Measurements from ENCODE around the gene MREG.

Gene MREG

DNA sequence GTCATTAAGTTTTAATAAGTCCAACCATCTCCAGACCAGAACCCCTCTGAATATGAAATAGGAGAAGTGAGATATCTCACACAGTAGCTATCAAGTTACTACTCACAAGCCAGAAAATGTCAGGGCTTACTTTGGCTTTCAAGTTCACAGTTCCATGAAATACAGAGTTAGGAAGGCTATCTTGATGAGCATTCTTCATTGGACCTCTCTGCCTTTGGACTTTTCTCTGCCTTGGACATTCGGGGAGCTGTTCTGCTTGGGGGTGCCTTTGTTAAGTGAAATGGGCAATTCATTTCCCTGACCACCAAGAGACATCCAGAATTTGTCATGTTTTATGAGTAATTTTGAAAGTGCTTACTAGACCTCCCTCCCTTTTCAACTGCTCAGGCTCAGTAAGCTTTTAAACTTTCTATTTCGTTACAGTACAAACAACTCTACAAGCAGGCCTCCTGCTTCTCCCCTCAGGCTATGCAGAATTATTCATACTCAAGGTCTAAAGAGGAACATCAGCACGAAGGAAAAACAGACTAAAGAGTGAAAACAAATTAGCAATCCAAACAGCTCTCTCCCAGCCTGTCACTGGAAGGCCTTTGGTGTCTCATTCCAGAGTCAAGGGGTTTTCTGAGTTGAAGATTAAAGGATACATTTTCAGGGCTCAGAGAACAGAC is 95.3 kb downstream of the MREG start:
- Histone ChIP-seq H3K4me1 (ENCODE audit: control insufficient read depth, insufficient read depth, low read length) (peaks cover 33% of the 10 kb centered on the region), H3K9me3 (ENCODE audit: control insufficient read depth, insufficient read depth, low read depth, low read length) (no peaks in the 10 kb centered on the region), H3K36me3 (ENCODE audit: control insufficient read depth, insufficient read depth, low read length) (no peaks in the 10 kb centered on the region), H3K9ac (ENCODE audit: low read length) (no peak overlapping the region), H3K27ac (ENCODE audit: low read depth, low read length) (peak overlapping the region; percentile 63; the same call in 1 of the 2 replicates), H3K27me3 (ENCODE audit: control insufficient read depth, insufficient read depth, low read length) (no peaks in the 10 kb centered on the region), H3K4me3 (ENCODE audit: low read depth, low read length) (no peak overlapping the region)

DNA sequence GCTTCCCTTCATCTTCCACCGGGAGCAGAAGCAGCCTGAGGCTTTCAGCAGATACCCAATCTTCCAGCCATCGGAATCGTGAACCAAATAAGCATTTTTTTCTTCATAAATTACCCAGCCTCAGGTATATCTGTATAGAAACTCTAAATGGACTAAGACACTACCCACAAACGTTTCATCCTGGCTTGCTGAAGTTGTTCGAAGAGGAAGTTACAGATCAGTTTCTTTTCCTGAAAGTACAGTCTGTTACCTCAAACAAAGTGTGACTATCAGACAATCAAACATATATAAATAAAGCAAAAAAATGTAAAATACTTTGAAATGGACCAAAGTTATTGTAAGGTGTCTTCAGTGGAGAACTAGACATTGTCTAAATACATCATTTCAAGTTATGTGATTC is 97.9 kb downstream of the MREG start:
- H3K27me3 ChIP-seq (ENCODE audit: control insufficient read depth, insufficient read depth, low read length) = no peaks in the 10 kb centered on the region
- H3K36me3 ChIP-seq (ENCODE audit: control insufficient read depth, insufficient read depth, low read length) = no peaks in the 10 kb centered on the region
- H3K4me1 ChIP-seq (ENCODE audit: control insufficient read depth, insufficient read depth, low read length) = peaks cover 25% of the 10 kb centered on the region
- no peak overlapping the region for H3K4me3 ChIP-seq (ENCODE audit: low read depth, low read length)
- peaks cover 3% of the 10 kb centered on the region; the same call in 1 of the 2 replicates for H3K9me3 ChIP-seq (ENCODE audit: control insufficient read depth, insufficient read depth, low read depth, low read length)
- no peak overlapping the region for H3K9ac ChIP-seq (ENCODE audit: low read length)
- no peak overlapping the region for H3K27ac ChIP-seq (ENCODE audit: low read depth, low read length)

DNA sequence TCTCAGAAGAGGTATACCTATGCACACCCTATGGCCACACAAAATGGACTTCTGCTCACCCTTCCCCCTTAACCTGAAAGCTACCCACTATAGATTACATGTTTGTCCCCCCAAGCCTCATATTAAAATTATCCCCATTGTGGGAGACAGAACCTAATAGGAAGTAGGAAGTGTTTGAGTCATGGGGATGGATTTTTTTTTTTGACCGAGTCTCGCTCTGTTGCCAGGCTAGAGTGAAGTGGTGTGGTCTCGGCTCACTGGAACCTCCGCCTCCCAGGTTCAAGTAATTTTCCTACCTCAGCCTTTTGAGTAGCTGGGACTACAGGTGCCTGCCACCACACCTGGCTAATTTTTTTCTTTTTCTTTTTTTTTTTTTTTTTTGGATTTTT is 98.6 kb downstream of the MREG start:
- no peak overlapping the region for H3K9ac ChIP-seq (ENCODE audit: low read length)
- H3K36me3 ChIP-seq (ENCODE audit: control insufficient read depth, insufficient read depth, low read length) = no peaks in the 10 kb centered on the region
- H3K9me3 ChIP-seq (ENCODE audit: control insufficient read depth, insufficient read depth, low read depth, low read length) = peaks cover 6% of the 10 kb centered on the region; the same call in 1 of the 2 replicates
- no peak overlapping the region for H3K4me3 ChIP-seq (ENCODE audit: low read depth, low read length)
- peaks cover 19% of the 10 kb centered on the region for H3K4me1 ChIP-seq (ENCODE audit: control insufficient read depth, insufficient read depth, low read length)
- H3K27ac ChIP-seq (ENCODE audit: low read depth, low read length) = no peak overlapping the region
- no peaks in the 10 kb centered on the region for H3K27me3 ChIP-seq (ENCODE audit: control insufficient read depth, insufficient read depth, low read length)

DNA sequence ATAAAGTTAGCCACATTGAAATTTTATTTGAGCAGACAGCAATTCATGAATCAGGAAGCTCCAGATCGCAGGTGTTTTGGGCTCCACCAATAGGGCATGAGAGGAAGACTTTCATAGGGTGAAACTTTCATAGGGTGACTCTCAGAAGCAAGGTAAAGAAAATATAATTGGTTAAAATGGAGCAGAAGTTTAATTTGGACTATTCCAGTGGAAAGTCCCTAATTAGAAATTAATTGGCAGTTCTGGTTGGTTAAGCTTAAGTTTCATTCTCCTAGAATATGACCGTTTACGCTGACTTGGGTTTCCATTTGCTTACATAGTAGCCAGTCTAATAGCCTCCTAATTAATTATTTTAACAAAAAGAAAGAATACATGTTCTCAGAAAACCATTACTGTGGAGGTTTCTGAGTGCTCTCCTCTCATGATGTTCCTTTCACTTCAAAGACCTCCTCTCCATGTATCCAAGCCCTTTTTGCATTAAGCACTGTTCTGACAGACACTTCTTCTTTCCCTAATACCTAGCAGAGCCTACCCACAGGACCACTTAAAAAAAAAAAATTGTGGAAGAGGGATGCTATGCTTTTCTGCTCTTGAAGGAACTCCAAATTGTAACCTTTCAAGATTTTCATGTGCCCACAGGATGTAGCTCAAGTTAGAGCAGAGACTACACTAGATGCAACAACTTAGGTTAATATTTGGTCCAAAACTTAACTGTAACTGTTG is 99.1 kb downstream of the MREG start:
- Histone ChIP-seq H3K36me3 (ENCODE audit: control insufficient read depth, insufficient read depth, low read length) (no peaks in the 10 kb centered on the region), H3K4me1 (ENCODE audit: control insufficient read depth, insufficient read depth, low read length) (peaks cover 14% of the 10 kb centered on the region), H3K4me3 (ENCODE audit: low read depth, low read length) (no peak overlapping the region), H3K9ac (ENCODE audit: low read length) (no peak overlapping the region), H3K9me3 (ENCODE audit: control insufficient read depth, insufficient read depth, low read depth, low read length) (peaks cover 11% of the 10 kb centered on the region; the same call in 1 of the 2 replicates), H3K27me3 (ENCODE audit: control insufficient read depth, insufficient read depth, low read length) (no peaks in the 10 kb centered on the region), H3K27ac (ENCODE audit: low read depth, low read length) (no peak overlapping the region)

DNA sequence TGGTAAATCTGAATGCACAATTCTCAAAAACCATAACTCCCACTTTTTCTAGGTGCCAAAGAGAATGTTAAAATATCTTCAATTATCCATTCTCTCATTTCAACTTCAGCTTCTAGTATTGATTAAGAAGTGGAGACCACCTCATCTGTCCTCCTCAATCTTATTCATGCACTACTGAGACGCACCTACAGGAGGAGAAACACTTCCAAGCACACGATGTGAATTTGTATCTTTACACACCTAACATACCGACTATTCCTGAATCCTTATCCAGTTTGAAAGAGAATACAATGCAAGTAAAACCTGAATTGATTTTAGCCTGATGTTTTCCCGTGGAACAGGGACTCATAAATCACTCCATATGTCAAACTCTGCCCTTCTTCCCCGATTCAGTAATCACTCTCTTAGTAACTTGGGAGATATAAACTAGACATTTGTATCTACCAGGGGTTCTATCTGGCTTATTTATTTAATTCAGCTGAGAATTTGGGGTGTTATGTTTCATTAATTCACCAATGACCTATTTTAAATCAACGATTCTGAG is 101.0 kb downstream of the MREG start:
- Histone ChIP-seq H3K27me3 (ENCODE audit: control insufficient read depth, insufficient read depth, low read length) (no peaks in the 10 kb centered on the region), H3K9ac (ENCODE audit: low read length) (no peak overlapping the region), H3K4me1 (ENCODE audit: control insufficient read depth, insufficient read depth, low read length) (no peaks in the 10 kb centered on the region; the same call in 1 of the 2 replicates), H3K36me3 (ENCODE audit: control insufficient read depth, insufficient read depth, low read length) (no peaks in the 10 kb centered on the region), H3K27ac (ENCODE audit: low read depth, low read length) (no peak overlapping the region), H3K9me3 (ENCODE audit: control insufficient read depth, insufficient read depth, low read depth, low read length) (peaks cover 15% of the 10 kb centered on the region; the same call in 1 of the 2 replicates), H3K4me3 (ENCODE audit: low read depth, low read length) (no peak overlapping the region)

DNA sequence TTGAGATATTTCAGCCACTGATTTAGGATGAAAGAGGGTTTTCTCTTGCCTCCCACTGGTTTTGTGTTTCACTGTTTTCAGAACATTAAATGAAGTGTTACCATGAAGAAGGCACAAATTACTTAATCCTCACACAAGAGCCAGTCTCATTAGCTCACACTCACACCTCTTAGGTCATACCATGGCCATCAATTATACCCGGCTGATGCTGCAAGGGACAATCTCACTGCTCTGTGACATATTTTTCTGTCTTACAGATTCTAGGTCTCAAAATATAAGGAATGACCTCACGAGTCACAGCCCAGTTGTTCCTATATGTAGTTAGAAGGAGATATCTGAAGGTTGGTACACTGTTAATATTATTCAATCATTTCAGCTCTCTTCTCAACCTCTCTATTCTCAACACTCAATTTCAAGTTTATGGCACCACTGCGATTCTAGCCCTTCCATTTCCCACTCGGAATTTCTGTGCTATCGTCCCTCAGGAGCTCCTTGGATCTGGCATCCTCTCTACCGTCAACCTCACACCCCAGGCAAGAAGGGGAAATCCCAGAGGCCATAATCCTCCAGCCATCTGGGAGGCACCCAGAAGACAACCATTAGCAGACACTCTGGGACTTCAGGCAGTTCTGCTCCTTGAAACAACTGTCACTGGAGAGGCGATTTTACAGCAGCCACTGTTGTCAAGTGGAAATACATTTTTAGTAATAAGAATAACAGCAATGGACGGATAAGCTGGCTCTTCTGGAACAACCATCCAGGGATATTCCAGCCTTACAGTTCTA is 101.9 kb downstream of the MREG start:
- H3K4me1 ChIP-seq (ENCODE audit: control insufficient read depth, insufficient read depth, low read length) = no peaks in the 10 kb centered on the region; the same call in 1 of the 2 replicates
- H3K36me3 ChIP-seq (ENCODE audit: control insufficient read depth, insufficient read depth, low read length) = no peaks in the 10 kb centered on the region
- H3K27me3 ChIP-seq (ENCODE audit: control insufficient read depth, insufficient read depth, low read length) = no peaks in the 10 kb centered on the region
- no peak overlapping the region for H3K27ac ChIP-seq (ENCODE audit: low read depth, low read length)
- no peak overlapping the region for H3K9ac ChIP-seq (ENCODE audit: low read length)
- H3K9me3 ChIP-seq (ENCODE audit: control insufficient read depth, insufficient read depth, low read depth, low read length) = peaks cover 15% of the 10 kb centered on the region; the same call in 1 of the 2 replicates
- H3K4me3 ChIP-seq (ENCODE audit: low read depth, low read length) = no peak overlapping the region

DNA sequence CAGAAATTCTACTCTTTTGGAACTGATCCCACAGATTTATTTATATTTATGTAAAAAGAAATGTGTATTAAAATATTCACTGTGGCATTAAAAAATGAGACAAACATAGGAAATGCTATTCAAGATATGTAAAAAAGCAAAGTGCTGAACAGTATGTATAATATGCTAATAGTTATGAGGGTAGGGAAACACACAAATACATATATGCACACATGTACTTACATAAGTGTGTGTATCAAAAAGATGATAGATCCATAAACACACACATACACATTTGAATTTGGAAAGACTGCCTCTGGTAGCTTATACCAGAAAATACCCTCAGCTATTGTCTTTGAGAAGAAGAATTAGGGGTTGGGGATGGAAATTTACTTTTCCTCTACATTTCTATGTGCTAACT is 103.2 kb downstream of the MREG start:
- no peak overlapping the region for H3K27ac ChIP-seq (ENCODE audit: low read depth, low read length)
- no peaks in the 10 kb centered on the region for H3K4me1 ChIP-seq (ENCODE audit: control insufficient read depth, insufficient read depth, low read length)
- H3K4me3 ChIP-seq (ENCODE audit: low read depth, low read length) = no peak overlapping the region
- H3K9ac ChIP-seq (ENCODE audit: low read length) = no peak overlapping the region
- H3K9me3 ChIP-seq (ENCODE audit: control insufficient read depth, insufficient read depth, low read depth, low read length) = peaks cover 15% of the 10 kb centered on the region; the same call in 1 of the 2 replicates
- H3K36me3 ChIP-seq (ENCODE audit: control insufficient read depth, insufficient read depth, low read length) = no peaks in the 10 kb centered on the region
- H3K27me3 ChIP-seq (ENCODE audit: control insufficient read depth, insufficient read depth, low read length) = no peaks in the 10 kb centered on the region

DNA sequence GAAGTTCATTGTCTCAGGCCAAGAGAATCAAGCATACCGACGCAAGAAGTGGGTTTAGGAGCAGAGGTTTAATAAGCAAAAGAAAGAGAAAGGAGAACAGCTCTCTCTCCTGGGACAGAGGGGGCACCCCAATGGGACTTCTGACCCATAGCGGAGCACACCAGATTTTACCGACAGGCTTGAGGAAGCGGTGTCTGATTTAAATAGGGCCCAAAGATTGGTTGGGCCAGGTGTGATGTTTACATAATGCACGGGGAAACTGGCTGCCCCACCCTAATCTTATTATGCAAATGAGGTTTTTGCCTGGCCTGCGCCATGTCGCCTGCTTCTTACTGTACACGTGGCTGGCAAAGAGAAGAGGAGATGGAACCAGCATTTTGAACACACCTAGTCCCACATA is 106.2 kb downstream of the MREG start:
- no peak overlapping the region for H3K4me3 ChIP-seq (ENCODE audit: low read depth, low read length)
- no peak overlapping the region for H3K9ac ChIP-seq (ENCODE audit: low read length)
- peaks cover 15% of the 10 kb centered on the region; the same call in 1 of the 2 replicates for H3K9me3 ChIP-seq (ENCODE audit: control insufficient read depth, insufficient read depth, low read depth, low read length)
- no peaks in the 10 kb centered on the region for H3K27me3 ChIP-seq (ENCODE audit: control insufficient read depth, insufficient read depth, low read length)
- H3K4me1 ChIP-seq (ENCODE audit: control insufficient read depth, insufficient read depth, low read length) = no peaks in the 10 kb centered on the region
- no peak overlapping the region for H3K27ac ChIP-seq (ENCODE audit: low read depth, low read length)
- no peaks in the 10 kb centered on the region for H3K36me3 ChIP-seq (ENCODE audit: control insufficient read depth, insufficient read depth, low read length)

DNA sequence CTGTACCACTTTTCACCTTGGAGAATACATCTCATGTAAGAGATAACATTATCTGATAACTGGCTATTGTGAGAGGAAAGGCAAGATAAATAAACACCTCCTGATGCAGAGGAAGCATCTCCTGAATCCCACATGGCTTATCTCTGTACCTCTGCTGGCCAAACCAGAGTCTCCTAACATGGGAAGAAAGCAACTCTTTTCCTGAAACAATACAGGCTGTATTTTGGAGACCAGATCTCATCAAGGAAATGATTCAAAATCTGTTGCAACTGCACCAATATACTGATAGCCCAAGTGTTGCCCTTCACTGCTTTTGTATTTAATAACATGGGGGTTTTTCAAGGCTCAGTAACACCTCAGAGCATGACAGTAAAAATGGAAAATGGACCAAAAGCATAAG is 106.9 kb downstream of the MREG start:
- Histone ChIP-seq H3K4me3 (ENCODE audit: low read depth, low read length) (no peak overlapping the region), H3K4me1 (ENCODE audit: control insufficient read depth, insufficient read depth, low read length) (no peaks in the 10 kb centered on the region), H3K36me3 (ENCODE audit: control insufficient read depth, insufficient read depth, low read length) (no peaks in the 10 kb centered on the region), H3K27me3 (ENCODE audit: control insufficient read depth, insufficient read depth, low read length) (no peaks in the 10 kb centered on the region), H3K9me3 (ENCODE audit: control insufficient read depth, insufficient read depth, low read depth, low read length) (peaks cover 15% of the 10 kb centered on the region; the same call in 1 of the 2 replicates), H3K27ac (ENCODE audit: low read depth, low read length) (no peak overlapping the region), H3K9ac (ENCODE audit: low read length) (no peak overlapping the region)

DNA sequence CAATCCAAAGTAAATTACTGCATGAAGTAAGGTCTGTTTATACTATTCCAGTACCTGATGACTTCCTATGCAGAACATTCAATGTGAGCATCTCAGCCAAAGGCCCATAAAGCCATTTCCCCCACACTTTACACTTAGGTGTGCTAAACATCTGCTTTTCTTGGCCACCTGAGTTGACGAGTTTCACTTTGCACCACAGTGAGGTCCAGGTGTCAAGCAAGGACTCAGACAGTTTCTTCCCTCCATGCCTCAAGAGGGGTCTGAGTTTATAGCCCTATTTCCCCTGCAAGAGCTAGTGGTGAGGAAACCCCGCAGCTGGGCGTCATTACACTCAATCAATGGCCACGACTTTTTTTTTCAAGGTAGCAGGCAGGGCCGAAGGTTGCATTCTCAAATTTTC is 107.7 kb downstream of the MREG start:
- Histone ChIP-seq H3K4me3 (ENCODE audit: low read depth, low read length) (no peak overlapping the region), H3K9ac (ENCODE audit: low read length) (no peak overlapping the region), H3K9me3 (ENCODE audit: control insufficient read depth, insufficient read depth, low read depth, low read length) (peaks cover 12% of the 10 kb centered on the region; the same call in 1 of the 2 replicates), H3K36me3 (ENCODE audit: control insufficient read depth, insufficient read depth, low read length) (no peaks in the 10 kb centered on the region), H3K27me3 (ENCODE audit: control insufficient read depth, insufficient read depth, low read length) (no peaks in the 10 kb centered on the region), H3K4me1 (ENCODE audit: control insufficient read depth, insufficient read depth, low read length) (no peaks in the 10 kb centered on the region), H3K27ac (ENCODE audit: low read depth, low read length) (no peak overlapping the region)
